NCI-H526 (cell line): ENCODE measurements around the gene SH3PXD2B.
"Not testable (repeated sequence)": the region's sequence is repeated elsewhere in the genome, so short reads cannot be mapped to it uniquely, and the experiment has no call there.

Experiments
- DNase-seq, 2 experiments: peaks; one replicate each; lab custom pipeline; 2025; lab: John Stamatoyannopoulos, UW

Gene SH3PXD2B

DNA sequence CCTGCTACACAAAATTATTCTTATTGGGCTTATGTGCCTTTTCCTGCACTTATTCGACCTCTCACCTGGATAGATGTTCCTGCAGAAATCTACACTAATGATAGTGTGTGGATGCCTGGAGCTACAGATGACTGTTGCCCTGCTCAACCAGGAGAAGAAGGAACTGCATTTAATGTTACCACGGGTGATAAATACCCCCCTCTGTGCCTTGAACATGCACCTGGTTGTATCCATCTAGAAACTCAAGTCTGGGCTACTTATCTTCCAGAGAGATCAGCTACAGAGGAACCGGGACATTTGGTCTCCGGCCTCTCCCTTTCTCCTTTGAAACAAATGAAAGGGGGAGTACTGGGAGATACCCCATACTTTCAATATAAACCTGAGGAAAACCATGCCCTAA is 54.5 kb downstream of the SH3PXD2B start:
- DNase-seq: no peak

GRCh38 chr5:172399336-172399735 is 55.0 kb downstream of the SH3PXD2B start:
- no peak for DNase-seq

DNA sequence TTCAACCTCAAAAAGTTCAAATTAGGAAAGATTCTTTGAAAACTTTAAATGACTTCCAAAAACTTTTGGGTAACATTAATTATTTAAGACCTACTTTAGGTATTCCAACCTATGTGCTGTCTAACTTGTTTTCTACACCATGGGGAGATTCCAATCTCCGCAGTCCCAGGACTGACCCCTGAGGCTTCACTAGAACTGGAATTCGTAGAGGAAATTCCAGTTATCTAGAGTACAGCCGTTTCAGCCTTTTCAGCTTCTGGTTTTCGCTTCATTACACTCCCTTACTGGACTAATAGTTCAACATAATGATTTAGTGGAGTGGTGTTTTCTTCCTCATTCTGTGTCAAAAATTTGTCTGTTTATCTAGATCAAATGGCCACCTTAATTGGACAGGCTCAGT is 55.7 kb downstream of the SH3PXD2B start:
- DNase-seq: not testable (repeated sequence)

- not testable (repeated sequence) for DNase-seq
Measured at GRCh38 chr5:172396994-172397393, 57.3 kb downstream of the SH3PXD2B start.

- no peak for DNase-seq
Measured at GRCh38 chr5:172396220-172396619, 58.1 kb downstream of the SH3PXD2B start.

GRCh38 chr5:172395483-172395882 is 58.8 kb downstream of the SH3PXD2B start:
- DNase-seq: no peak

DNA sequence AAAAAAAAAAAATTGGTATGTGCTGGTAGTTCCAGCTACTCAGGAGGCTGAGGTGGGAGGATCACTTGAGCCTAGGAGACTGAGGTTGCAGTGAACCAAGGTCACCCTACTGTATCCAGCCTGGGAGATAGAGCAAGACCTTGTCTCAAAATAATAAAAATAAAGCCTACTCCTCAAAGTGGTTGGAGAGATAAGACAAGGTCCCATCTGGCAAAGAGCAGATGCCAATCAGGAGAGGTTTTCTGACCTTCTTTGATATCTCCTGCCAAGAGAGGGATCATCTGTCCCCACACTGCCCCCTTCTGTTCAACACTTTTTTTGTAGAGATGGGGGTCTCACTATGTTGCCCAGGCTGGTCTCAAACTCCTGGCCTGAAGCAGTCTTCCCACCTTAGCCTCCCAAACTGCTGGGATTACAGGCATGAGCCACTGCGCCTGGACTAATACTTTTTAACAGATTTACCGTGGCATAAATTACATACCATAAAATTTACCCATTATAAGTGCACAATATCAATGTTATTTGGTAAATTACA is 64.7 kb downstream of the SH3PXD2B start:
- DNase-seq: no peak

DNA sequence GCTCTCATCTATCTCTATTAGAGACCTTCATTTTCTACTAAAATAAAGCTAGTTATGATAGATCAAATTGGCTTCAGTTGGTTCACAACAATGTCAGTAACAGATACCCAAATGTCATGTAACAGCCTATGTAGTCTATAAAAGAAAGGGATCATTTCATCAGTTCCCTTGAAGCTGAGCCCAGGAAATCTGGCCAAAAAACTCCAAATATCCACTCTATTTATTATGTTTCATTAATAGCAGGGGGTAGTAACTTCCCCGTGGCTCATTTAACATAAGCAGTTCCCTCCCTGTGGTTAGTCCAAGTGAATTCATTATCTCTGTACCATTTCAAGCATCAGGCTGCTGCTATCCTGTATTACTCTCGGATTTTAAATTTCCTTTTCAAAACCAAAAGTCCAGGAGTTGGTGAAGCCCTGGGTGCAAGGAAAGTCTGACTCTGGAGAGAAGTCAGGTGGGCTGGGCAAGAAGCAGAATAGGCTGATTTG is 66.0 kb downstream of the SH3PXD2B start:
- DNase-seq: no peak

DNA sequence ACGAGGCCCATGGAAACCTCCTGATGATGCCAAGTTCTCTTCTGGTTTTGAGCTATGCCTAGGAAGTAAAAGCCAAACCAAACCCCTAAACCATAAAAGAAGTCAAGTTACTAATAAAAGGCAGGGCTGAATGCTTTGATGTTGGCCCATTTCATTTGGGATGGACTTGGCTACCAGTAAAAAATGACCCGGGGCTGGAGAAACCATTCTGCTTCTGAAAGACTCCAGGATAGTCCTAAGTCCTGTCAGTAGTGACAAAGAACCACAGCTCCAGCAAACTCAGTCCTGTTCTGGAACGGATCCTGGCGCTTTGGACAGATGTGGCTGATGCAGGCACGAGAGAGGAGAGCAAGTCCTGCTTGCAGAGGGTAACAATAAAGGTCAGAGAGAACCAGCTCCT is 68.6 kb downstream of the SH3PXD2B start:
- DNase-seq: no peak

DNA sequence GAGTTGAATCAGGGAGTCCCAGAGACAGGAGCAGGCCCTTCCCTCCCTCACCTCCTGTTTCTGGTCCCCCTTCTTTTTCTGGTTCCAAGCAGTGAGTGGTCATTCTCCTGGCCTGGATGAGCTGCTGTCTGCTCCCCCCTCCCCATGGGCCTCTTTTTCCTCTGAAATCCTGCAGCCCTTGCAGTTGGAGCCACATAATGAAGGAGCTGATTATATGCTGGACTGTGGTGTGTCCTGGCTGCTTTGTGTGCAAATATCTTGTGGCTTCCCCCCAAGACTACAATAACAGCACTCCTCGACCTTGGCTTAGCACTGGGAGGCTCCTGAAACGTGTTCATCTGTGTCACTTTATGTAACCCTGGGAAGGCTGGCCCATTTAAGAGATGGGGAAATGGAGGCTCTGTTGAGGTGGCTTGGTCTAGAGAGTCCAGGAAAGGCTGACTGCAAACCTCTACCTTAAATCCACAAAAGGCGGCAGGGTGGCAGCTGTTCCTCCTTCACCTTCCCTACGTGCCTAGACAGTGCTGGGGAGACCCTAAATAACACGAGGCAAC is 69.2 kb downstream of the SH3PXD2B start:
- DNase-seq: no peak

- peak; percentile 10 to 44 for DNase-seq
Measured at GRCh38 chr5:172383191-172383802, 71.0 kb downstream of the SH3PXD2B start.

DNA sequence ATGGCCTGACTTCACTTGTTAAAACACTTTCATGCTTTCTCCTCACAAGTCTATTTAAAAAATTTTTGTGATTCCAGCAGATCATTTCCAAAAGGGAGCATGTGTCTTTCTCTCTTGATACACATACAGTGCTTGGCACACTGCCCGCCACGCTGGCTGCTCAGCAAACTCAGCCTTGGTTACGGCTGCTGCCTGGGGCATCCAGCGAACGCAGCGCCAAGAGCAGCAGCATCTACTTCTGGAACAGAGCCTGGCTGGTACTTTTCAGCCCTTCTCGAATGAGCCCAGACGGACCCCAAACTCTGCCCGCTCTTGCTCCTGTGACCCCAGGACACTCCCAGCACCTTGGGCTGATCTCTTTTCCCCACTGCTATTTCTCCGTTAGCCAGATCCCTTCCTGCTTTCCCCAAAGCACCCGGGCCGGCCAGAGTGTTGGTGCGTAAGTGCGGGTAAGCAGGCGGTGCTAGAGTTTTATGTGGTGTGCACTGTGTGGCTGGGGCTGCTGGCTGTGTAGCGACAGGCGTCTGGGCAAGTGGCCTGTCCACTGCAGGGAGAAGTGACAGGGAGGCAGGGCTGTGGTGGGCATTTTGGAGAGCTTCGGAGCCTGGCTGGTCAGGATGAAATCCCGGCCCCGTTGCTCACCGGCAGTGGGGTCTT is 73.2 kb downstream of the SH3PXD2B start:
- no peak for DNase-seq

DNA sequence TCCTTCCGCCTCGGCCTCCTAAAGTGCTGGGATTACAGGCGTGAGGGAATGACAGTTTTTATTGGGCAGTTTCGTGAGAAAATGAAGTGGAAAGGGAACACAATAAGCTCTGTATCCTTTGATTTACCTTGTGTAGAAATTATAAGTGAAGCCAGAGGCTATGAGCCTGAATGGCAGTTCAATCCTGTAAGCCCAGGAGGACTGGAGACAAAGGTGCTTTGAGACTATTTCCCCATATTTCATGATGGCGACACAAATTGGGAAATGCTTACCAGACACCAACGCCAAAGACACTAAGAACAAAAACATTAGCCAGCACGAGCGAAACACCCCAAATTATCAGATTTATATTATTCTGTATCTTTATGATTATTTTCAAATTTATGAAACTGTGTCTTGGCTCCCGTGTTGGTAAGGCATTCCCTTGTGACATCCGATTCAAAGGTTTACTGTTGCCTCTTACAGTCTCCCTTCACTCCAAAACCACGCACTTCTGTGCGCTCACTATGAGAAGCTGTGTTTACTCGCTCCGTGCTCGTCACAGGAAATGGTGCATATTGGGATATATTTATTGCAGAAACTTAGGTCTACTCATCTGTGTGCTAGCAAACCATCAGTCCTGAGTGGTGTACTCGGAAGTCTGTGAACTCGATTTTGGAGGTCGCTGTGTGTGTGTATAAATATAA is 73.9 kb downstream of the SH3PXD2B start:
- no peak for DNase-seq

DNA sequence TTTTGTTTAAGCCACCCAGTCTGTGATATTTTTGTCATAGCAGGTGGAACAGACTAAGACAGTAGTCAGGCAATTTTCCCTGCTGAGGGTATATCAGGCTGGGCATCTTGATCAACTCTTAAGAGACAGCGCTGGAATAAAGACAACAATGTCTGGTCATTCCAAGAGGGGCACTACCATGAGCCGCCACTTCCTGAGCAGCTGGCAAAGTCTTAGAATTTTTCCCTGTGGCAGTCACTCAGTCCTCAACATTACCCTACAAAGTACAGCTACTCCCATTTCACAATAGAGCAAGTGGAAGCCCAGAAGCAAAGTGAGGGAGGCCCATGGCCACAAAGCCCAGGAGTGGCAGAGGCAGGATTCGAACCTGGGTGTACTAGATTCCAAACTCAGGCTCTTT is 74.8 kb downstream of the SH3PXD2B start:
- no peak for DNase-seq

GRCh38 chr5:172377856-172378255 is 76.5 kb downstream of the SH3PXD2B start:
- no peak for DNase-seq

DNA sequence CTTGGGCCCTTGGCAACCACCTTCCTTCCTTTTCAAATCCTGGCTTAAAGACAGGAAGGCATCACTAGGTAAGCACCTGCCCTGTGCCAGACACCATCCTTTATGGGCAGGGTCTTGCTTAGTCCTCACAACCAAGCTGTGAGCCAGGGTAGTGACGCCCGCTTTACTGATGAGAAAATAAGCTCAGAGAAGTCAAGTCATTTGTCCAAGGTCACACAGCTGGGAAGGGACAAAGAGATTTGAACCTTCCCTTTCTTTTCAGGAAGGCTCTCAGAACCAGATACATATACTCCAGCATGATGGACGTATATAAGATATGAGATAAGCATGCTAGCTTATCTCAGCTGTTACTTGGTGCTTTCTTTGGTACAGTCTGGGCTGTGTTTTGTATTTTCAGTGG is 76.9 kb downstream of the SH3PXD2B start:
- no peak for DNase-seq

GRCh38 chr5:172374783-172375182 is 79.5 kb downstream of the SH3PXD2B start:
- DNase-seq: no peak

GRCh38 chr5:172373680-172374079 is 80.6 kb downstream of the SH3PXD2B start:
- DNase-seq: no peak

GRCh38 chr5:172371684-172372083 is 82.6 kb downstream of the SH3PXD2B start:
- no peak for DNase-seq

DNA sequence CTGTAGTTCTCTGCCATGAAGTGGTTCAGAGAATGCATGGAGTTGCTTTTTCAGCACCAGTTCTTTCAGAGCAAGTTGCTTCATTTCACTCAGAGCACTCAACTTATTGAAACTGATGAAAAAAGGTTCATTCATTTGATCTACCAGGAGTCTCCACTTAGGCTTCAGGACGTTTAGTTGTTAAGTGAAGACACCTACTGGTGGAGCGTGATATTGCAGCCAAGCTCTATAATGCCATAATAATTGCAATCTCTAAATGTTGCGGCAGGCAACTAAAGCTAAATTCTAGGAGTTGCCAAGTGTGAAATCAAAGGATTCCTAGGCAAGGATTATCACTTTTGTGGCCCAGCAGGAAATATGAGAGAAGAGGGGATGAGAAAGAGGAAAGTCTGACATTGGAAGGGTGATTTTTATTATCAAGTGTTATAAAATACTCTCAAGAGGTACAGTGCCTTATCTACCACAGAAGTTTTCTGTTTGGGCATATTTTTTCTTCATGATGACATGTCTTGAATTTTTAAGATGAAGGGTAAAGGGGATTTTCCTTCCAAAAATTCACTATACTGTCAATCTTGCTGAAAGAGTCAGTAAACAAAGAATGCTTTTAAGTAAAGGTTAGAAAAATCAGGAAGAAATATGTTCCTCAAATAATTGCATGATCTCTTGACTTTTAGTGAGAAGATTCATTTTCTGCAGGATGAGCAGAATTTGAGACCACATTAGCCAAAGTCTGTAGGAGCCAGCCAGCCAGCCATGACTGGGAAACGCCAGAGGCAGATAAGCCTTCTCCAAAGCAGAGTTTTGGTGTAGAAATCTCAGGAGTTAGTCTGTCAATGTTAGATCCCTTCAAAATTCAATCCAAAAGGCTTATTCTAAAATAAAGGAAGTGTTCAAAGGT is 83.4 kb downstream of the SH3PXD2B start:
- DNase-seq: peak; percentile 1 to 37

- DNase-seq: no peak
Measured at GRCh38 chr5:172370237-172370640, 84.1 kb downstream of the SH3PXD2B start.

- not testable (repeated sequence) for DNase-seq
Measured at GRCh38 chr5:172368699-172369098, 85.6 kb downstream of the SH3PXD2B start.
